Breast epithelium (tissue), 3 donors: Measurements from ENCODE around the gene NKX6-2.

Source experiments
- CTCF ChIP-seq, 3 donors: fragments of 450-650 bp; IDR thresholded peaks; one replicate each; pipeline ENCODE4 v1.5.1; 2016 to 2017; ENCODE audit warnings: antibody characterized with exemption in 3 of 3, mild to moderate bottlenecking in 3 of 3, moderate library complexity in 3 of 3
- POLR2AphosphoS5 ChIP-seq, 3 donors: sonication (generic); formaldehyde crosslinking; IDR thresholded peaks; one replicate each; pipeline ENCODE4 v1.6.1; 2017; ENCODE audit warnings: antibody characterized with exemption in 3 of 3

- no peak for TF ChIP-seq POLR2AphosphoS5 (IDR thresholded peaks at IDR 0.05)
- TF ChIP-seq CTCF (IDR thresholded peaks at IDR 0.05): no peak
These were observed 30.7 kb downstream of the NKX6-2 start for GRCh38 chr10:132755166-132755711.
